Measurements from ENCODE around the gene BRPF1.
"Not testable (repeated sequence)": the region's sequence is repeated elsewhere in the genome, so short reads cannot be mapped to it uniquely, and the experiment has no call there.

BRPF1 gene

DNA sequence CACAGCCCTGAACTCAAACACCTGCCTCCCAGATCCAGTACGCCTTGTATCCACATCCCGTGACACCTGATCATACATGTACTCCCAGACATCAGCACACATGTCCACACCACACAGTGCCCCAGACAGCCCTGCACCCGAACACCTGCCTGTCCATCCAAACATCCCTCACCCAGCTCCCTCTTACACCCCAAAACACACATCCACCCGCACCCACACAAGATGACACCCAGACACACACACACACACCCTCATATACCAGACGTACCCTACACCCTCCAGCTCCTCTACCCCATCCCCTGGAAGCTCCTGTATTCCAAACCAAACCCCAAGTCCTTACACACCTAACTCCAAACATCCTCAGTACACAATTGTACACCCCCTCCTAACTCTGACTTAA lies 37.5 kb downstream of the BRPF1 start:
- TF ChIP-seq, protein P1, sequence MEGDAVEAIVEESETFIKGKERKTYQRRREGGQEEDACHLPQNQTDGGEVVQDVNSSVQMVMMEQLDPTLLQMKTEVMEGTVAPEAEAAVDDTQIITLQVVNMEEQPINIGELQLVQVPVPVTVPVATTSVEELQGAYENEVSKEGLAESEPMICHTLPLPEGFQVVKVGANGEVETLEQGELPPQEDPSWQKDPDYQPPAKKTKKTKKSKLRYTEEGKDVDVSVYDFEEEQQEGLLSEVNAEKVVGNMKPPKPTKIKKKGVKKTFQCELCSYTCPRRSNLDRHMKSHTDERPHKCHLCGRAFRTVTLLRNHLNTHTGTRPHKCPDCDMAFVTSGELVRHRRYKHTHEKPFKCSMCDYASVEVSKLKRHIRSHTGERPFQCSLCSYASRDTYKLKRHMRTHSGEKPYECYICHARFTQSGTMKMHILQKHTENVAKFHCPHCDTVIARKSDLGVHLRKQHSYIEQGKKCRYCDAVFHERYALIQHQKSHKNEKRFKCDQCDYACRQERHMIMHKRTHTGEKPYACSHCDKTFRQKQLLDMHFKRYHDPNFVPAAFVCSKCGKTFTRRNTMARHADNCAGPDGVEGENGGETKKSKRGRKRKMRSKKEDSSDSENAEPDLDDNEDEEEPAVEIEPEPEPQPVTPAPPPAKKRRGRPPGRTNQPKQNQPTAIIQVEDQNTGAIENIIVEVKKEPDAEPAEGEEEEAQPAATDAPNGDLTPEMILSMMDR (IDR thresholded peaks at IDR 0.05; ENCODE audit: low read depth, low read length, missing control alignments), result no peak
- no peak for DNase-seq (ENCODE audit: low read depth)
- peak overlapping the region; percentile 55 for H3K4me3 ChIP-seq (ENCODE audit: low read depth, low read length)
- in situ Hi-C loops (cut with HindIII; ENCODE audit: low sequenced_read_pairs), result no loop called here

DNA sequence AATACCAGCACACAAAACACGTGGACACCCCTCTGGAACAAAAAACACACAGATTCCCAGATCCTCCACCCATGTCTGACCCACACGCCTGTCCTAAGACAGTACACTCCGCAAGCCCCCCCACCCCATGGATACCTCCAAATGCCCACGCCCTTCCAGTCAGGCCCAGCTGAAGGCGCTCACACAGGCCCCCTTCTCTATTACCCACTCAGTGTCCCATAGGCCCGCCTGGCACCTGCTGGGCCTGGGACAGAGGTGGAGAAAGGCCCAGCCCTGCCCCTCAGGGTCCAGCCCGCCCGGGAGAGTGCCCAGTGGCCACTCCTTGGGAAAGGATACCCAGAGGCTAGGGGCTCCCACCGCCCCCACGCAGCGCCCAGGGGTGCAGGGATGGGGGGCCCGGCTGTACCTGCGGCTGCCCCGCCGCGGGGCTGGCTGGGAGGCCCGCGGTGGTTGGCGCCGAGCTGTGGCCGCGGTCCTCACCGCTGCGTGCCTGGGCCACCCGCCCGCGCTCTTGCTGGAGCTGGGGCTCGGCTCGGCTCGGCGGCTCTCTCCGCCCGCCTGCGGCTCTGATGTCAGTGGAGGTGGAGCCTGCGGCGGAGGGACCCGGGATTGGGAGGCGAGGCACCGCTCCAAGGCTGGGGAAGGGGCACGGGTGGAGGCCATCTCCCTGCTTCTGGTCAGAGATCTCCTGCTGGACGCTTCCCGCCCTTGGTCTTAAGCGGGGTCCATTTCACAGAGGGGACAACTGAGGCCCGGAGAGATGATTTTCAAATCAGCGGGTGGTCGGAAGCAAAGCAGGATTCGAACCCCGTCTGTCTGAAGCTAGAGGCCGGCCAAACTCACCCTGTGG lies 38.1 kb downstream of the BRPF1 start, which contains the start of gene CAMK1:
TSS of gene CAMK1 (minus strand) at position 522 of the 850 bp plus-strand sequence. CDS start 2,198 bp downstream, outside the sequence.
- TF ChIP-seq, protein P1 (IDR thresholded peaks at IDR 0.05; ENCODE audit: low read depth, low read length, missing control alignments), result no peak
- in situ Hi-C loops (cut with HindIII; ENCODE audit: low sequenced_read_pairs), result no loop called here
- DNase-seq (ENCODE audit: low read depth), result no peak
- peak within 1 kb of the TSS; percentile 55 for H3K4me3 ChIP-seq (ENCODE audit: low read depth, low read length)

DNA sequence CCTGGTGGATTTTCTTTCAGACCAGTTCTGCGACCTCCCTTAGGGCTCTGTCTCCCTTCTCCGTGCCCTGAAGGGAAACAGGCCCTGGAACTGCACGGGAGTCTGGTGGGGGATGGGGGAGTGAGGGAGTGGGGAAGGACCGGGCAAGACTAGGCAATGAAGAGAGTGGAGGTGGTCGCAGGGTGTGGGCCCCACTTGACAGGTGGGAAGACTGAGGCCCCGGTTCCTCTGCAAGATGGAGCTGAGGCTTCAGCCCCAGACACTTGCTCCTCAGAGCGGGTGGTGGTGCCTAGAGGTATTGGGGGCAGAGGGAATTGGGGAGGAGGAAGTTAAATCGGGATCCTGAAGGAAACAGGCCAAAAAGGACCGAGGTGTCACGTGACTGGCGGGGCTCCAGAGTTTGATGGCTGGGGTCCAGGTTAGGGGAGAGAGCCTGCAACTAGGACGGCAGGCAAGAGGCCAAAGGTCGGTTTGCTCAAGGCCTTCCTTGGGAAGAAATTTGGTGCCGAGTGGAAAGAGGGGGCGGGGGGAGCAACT lies 38.8 kb downstream of the BRPF1 start:
- no peak for DNase-seq (ENCODE audit: low read depth)
- H3K4me3 ChIP-seq (ENCODE audit: low read depth, low read length), result peak overlapping the region; percentile 55
- in situ Hi-C loops (cut with HindIII; ENCODE audit: low sequenced_read_pairs), result no loop called here
- TF ChIP-seq, protein P1 (IDR thresholded peaks at IDR 0.05; ENCODE audit: low read depth, low read length, missing control alignments), result no peak

DNA sequence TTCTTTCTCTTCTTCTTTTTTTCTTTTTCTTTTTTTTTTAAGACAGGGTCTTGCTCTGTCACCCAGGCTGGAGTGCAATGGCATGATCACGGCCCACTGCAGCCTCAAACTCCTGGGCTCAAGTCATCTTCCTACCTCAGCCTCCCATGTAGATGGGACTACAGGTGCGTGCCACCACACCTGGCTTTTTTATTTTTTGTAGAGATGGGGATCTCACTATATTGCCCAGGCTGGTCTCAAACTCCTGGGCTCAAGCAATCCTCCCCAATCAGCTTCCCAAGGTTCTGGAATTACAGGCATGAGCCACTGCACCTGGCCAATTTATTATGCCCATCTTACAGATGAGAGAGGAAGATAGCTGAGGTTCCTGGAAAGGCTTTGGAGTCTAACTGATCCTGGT lies 39.5 kb downstream of the BRPF1 start:
- DNase-seq (ENCODE audit: low read depth); in situ Hi-C loops (cut with HindIII; ENCODE audit: low sequenced_read_pairs): not testable (repeated sequence)

DNA sequence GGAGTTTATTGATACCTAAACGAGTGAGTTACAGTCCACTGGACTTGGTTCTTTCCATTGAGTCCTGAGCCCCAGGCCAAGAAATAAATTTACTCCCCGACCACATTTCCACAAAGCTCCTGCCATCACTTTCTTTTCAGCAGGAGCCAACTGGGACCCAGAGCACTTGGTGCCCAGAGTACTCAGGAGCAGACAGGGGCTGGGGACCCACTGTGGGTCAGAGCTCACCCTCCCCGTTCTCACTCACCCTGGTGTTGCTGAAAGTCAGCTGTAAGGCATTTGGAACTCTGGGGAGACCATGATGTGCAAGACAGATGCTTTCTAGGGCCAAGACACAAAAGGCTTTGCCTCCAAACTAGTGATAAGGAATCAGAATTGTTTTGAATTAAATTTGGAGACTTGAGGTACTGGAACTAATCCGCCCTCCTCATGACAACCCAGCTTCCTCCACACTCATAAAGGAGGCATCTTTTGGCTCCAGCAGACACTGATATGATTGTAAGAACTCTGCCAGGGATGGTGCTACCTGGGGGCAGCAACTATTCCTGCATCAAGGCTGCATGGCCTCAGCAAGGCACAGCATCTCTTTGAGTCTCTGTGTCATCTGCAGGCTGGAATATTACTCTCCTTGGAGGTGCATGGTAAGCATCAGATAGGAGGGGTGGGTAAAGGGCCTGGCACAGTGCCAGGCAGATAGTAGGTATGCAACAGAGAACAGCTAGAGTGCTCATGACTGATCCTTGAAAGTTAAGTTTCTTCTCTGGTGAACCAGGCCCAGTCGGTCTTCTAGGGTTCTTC lies 45.6 kb downstream of the BRPF1 start:
- H3K4me3 ChIP-seq (ENCODE audit: low read depth, low read length), result no peak overlapping the region
- in situ Hi-C loops (cut with HindIII; ENCODE audit: low sequenced_read_pairs), result no loop called here
- no peak for DNase-seq (ENCODE audit: low read depth)
- TF ChIP-seq, protein P1 (IDR thresholded peaks at IDR 0.05; ENCODE audit: low read depth, low read length, missing control alignments), result no peak

More for the DNA sequence above, 39.5 kb downstream of the BRPF1 start:
- H3K4me3 ChIP-seq (ENCODE audit: low read depth, low read length), result not testable (repeated sequence)

DNA sequence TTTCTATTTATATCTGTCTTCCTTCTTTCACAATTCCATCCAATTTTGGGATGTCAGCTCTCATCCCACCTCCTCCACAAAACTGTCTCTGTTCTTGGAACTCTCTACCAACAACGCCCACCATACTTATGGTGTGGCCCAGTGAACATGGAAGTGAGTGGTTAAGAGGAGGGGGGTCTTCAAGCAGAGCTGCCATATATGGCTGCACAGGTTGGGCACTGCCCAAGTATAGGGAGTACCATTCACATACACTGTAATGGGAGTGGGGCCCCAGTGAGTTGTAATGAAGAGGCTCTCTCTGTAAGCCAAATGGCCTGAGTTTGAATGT lies 46.1 kb downstream of the BRPF1 start:
- in situ Hi-C loops (cut with HindIII; ENCODE audit: low sequenced_read_pairs), result no loop called here
- H3K4me3 ChIP-seq (ENCODE audit: low read depth, low read length), result no peak overlapping the region
- no peak for DNase-seq (ENCODE audit: low read depth)
- TF ChIP-seq, protein P1 (IDR thresholded peaks at IDR 0.05; ENCODE audit: low read depth, low read length, missing control alignments), result no peak

Data from astrocyte of the cerebellum (primary cell).